GM23338 (cell line): ENCODE data around the gene DLL1. TPM values are rescaled to one million over a fixed set of nuclear protein-coding genes. Genes with fewer than 3 reads are reported as not detected.
A peak's percentile ranks its signal among the peaks of the same experiment; 100 is the strongest.

Experiments
- ATAC-seq: fragments of 200-7000 bp; cut with Tn5 transposase; 3 replicates; pipeline ENCODE4 v1.9.1; 2020
- DNase-seq: peaks from one replicate; pipeline ENCODE4 v3.0.0-alpha.2; 2015; ENCODE audit warnings: low spot score
- H2AFZ ChIP-seq: fragments of 200-600 bp; sonication (generic); 2 replicates; pipeline ENCODE4 v1.8.0; 2016; ENCODE audit warnings: antibody characterized with exemption, mild to moderate bottlenecking, moderate library complexity
- H3F3A ChIP-seq: fragments of 200-600 bp; sonication (generic); replicated peaks from 2 replicates; pipeline ENCODE4 v1.8.0; 2017; ENCODE audit warnings: antibody characterized with exemption, mixed run types, low read depth
- H3K27ac ChIP-seq: fragments of 200-600 bp; sonication (generic); 2 replicates; pipeline ENCODE4 v1.6.1; 2016; ENCODE audit warnings: low read depth
- H3K27me3 ChIP-seq: fragments of 200-600 bp; sonication (generic); 2 replicates; pipeline ENCODE4 v1.8.0; 2016; ENCODE audit warnings: mild to moderate bottlenecking, mixed run types, moderate library complexity; ENCODE audit not compliant: insufficient read depth
- H3K36me3 ChIP-seq: fragments of 200-600 bp; sonication (generic); 2 replicates; pipeline ENCODE4 v1.8.0; 2016; ENCODE audit warnings: mild to moderate bottlenecking; ENCODE audit not compliant: insufficient read depth
- H3K4me1 ChIP-seq: fragments of 200-600 bp; sonication (generic); 2 replicates; pipeline ENCODE4 v1.8.0; 2016; ENCODE audit warnings: mild to moderate bottlenecking, moderate library complexity; ENCODE audit not compliant: insufficient read depth
- H3K4me2 ChIP-seq: fragments of 200-600 bp; sonication (generic); 2 replicates; pipeline ENCODE4 v1.7.1; 2017; ENCODE audit warnings: mixed run types
- H3K4me3 ChIP-seq: fragments of 200-600 bp; sonication (generic); 2 replicates; pipeline ENCODE4 v1.6.1; 2016; ENCODE audit warnings: mixed run types
- H3K79me2 ChIP-seq: fragments of 200-600 bp; sonication (generic); replicated peaks from 2 replicates; pipeline ENCODE4 v1.8.0; 2017; ENCODE audit warnings: mild to moderate bottlenecking; ENCODE audit not compliant: insufficient read depth
- H3K9me2 ChIP-seq: fragments of 200-600 bp; sonication (generic); 2 replicates; pipeline ENCODE4 v1.8.0; 2017; ENCODE audit not compliant: insufficient read depth
- H4K20me1 ChIP-seq: fragments of 200-600 bp; sonication (generic); replicated peaks from 2 replicates; pipeline ENCODE4 v1.8.0; 2017; ENCODE audit warnings: mild to moderate bottlenecking; ENCODE audit not compliant: insufficient read depth
- H3K27ac Mint-ChIP-seq: 2 replicates; pipeline ENCODE4 v1.8.0; 2020; ENCODE audit warnings: inconsistent platforms, mild to moderate bottlenecking, moderate library complexity, mixed read lengths
- H3K27me3 Mint-ChIP-seq: 3 replicates; pipeline ENCODE4 v1.8.0; 2022; ENCODE audit warnings: low read depth, mild to moderate bottlenecking, moderate library complexity, mixed read lengths, inconsistent platforms; ENCODE audit not compliant: insufficient read depth, poor library complexity
- H3K36me3 Mint-ChIP-seq: 3 replicates; pipeline ENCODE4 v1.8.0; 2021; ENCODE audit warnings: low read depth, mild to moderate bottlenecking, inconsistent platforms, moderate library complexity, mixed read lengths
- H3K4me1 Mint-ChIP-seq: 3 replicates; pipeline ENCODE4 v1.8.0; 2020; ENCODE audit warnings: mild to moderate bottlenecking, inconsistent platforms, mixed read lengths
- H3K4me3 Mint-ChIP-seq: 3 replicates; pipeline ENCODE4 v1.8.0; 2021; ENCODE audit warnings: moderate library complexity, mild to moderate bottlenecking, inconsistent platforms, mixed read lengths
- H3K9me3 Mint-ChIP-seq: 3 replicates; pipeline ENCODE4 v1.8.0; 2020; ENCODE audit warnings: moderate library complexity, mild to moderate bottlenecking, inconsistent platforms, mixed read lengths
- CREB1 ChIP-seq: fragments of 250-450 bp; sonication (Bioruptor Pico); IDR thresholded peaks from 2 replicates; pipeline ENCODE4 v1.5.0; 2020; ENCODE audit warnings: low read depth, mild to moderate bottlenecking, moderate library complexity
- EZH2 ChIP-seq: fragments of 200-600 bp; sonication (generic); IDR thresholded peaks from one replicate; pipeline ENCODE4 v1.8.0; 2017; ENCODE audit warnings: antibody characterized with exemption, mild to moderate bottlenecking, low read depth; ENCODE audit not compliant: unreplicated experiment
- EZH2phosphoT487 ChIP-seq: fragments of 200-600 bp; sonication (generic); IDR thresholded peaks from one replicate; pipeline ENCODE4 v1.8.1; 2018; ENCODE audit warnings: antibody characterized with exemption; ENCODE audit not compliant: unreplicated experiment
- JUNB ChIP-seq: IDR thresholded peaks from one replicate; pipeline ENCODE4 v1.6.1; 2016; ENCODE audit warnings: antibody characterized with exemption; ENCODE audit not compliant: unreplicated experiment
- NANOG ChIP-seq: IDR thresholded peaks from 2 replicates; pipeline ENCODE4 v1.6.1; 2016; ENCODE audit warnings: antibody characterized with exemption, borderline replicate concordance
- POLR2AphosphoS5 ChIP-seq: IDR thresholded peaks from 2 replicates; pipeline ENCODE4 v1.6.1; 2016; ENCODE audit warnings: antibody characterized with exemption, low read depth
- REST ChIP-seq: IDR thresholded peaks from one replicate; pipeline ENCODE4 v1.6.1; 2018; ENCODE audit warnings: antibody characterized with exemption; ENCODE audit not compliant: unreplicated experiment
- STAT1 ChIP-seq: IDR thresholded peaks from one replicate; pipeline ENCODE4 v1.6.1; 2016; ENCODE audit warnings: antibody characterized with exemption; ENCODE audit not compliant: unreplicated experiment
- ZNF114 ChIP-seq: fragments of 250-450 bp; sonication (Bioruptor Pico); IDR thresholded peaks from 2 replicates; pipeline ENCODE4 v1.5.0; 2020; ENCODE audit warnings: mild to moderate bottlenecking, moderate library complexity
- ZNF331 ChIP-seq: fragments of 250-450 bp; sonication (Bioruptor Pico); IDR thresholded peaks from 2 replicates; pipeline ENCODE4 v1.5.0; 2020; ENCODE audit warnings: low read depth, mild to moderate bottlenecking, moderate library complexity
- ZNF462 ChIP-seq: fragments of 250-450 bp; sonication (Bioruptor Pico); IDR thresholded peaks from 2 replicates; pipeline ENCODE4 v1.5.0; 2020; ENCODE audit warnings: mild to moderate bottlenecking, moderate library complexity
- polyA plus RNA-seq: library from polyadenylated mRNA; unstranded; fragments of >200 nt; fragmentation: Nextera tagmentation; extraction: Ambion mirVana; gene quantifications from 2 replicates; pipeline ENCODE4 v1.2.1, GENCODE V29; 2016
- total RNA-seq: library from RNA; depleted of rRNA; stranded (reverse); fragments of >200 nt; shearing (Covaris generic); gene quantifications from 2 replicates; pipeline ENCODE4 v1.2.3, GENCODE V29; 2014
- TF ChIP-seq, protein P1 (sequence below): IDR thresholded peaks from 2 replicates; pipeline ENCODE4 v1.6.1; 2016; ENCODE audit warnings: antibody characterized with exemption
- TF ChIP-seq, protein P2 (sequence below), 2 experiments: fragments of 200-600 bp in 1 of 2; sonication (generic) in 1 of 2; conservative IDR thresholded peaks; 2 replicates each; pipeline versions ENCODE4 v1.5.1 to v1.6.1; 2016 to 2017; ENCODE audit warnings: antibody characterized with exemption in 2 of 2, low read depth in 2 of 2, mild to moderate bottlenecking in 2 of 2, moderate library complexity in 1 of 2

Gene DLL1
- total and polyA plus RNA-seq, 2 experiments from 2014 or later, result 2.2 to 4.6 TPM

- no peaks in the 10 kb centered on the region for H3F3A ChIP-seq
- no peak for TF ChIP-seq STAT1
- TF ChIP-seq CREB1, result no peak
- no peak for TF ChIP-seq ZNF114 (CRISPR knock-in tag)
- TF ChIP-seq POLR2AphosphoS5, result no peak
- no peak for TF ChIP-seq EZH2phosphoT487
- TF ChIP-seq EZH2, result no peak
- no peak for TF ChIP-seq REST
- TF ChIP-seq, protein P1, sequence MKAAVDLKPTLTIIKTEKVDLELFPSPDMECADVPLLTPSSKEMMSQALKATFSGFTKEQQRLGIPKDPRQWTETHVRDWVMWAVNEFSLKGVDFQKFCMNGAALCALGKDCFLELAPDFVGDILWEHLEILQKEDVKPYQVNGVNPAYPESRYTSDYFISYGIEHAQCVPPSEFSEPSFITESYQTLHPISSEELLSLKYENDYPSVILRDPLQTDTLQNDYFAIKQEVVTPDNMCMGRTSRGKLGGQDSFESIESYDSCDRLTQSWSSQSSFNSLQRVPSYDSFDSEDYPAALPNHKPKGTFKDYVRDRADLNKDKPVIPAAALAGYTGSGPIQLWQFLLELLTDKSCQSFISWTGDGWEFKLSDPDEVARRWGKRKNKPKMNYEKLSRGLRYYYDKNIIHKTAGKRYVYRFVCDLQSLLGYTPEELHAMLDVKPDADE, result no peak
- no peak for TF ChIP-seq JUNB
- no peak for TF ChIP-seq ZNF462 (CRISPR knock-in tag)
- TF ChIP-seq NANOG, result no peak
- TF ChIP-seq, protein P2, sequence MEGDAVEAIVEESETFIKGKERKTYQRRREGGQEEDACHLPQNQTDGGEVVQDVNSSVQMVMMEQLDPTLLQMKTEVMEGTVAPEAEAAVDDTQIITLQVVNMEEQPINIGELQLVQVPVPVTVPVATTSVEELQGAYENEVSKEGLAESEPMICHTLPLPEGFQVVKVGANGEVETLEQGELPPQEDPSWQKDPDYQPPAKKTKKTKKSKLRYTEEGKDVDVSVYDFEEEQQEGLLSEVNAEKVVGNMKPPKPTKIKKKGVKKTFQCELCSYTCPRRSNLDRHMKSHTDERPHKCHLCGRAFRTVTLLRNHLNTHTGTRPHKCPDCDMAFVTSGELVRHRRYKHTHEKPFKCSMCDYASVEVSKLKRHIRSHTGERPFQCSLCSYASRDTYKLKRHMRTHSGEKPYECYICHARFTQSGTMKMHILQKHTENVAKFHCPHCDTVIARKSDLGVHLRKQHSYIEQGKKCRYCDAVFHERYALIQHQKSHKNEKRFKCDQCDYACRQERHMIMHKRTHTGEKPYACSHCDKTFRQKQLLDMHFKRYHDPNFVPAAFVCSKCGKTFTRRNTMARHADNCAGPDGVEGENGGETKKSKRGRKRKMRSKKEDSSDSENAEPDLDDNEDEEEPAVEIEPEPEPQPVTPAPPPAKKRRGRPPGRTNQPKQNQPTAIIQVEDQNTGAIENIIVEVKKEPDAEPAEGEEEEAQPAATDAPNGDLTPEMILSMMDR (conservative IDR thresholded peaks at IDR 0.05; ENCODE audit: low read depth in 2 of 2), result no peak
- TF ChIP-seq ZNF331 (CRISPR knock-in tag), result no peak
Measured at GRCh38 chr6:170256641-170257040, 34.2 kb downstream of the DLL1 start.

More at GRCh38 chr6:170256641-170257040, 34.2 kb downstream of the DLL1 start:
- Histone ChIP-seq H3K9me2 (no peaks in the 10 kb centered on the region), H3K4me3 (no peak overlapping the region), H2AFZ (0 out of 2 replicates have a peak overlapping the region, but pooled peaks have one; percentile 33), H3K4me1 (no peaks in the 10 kb centered on the region), H3K27ac (no peak overlapping the region), H4K20me1 (no peaks in the 10 kb centered on the region), H3K36me3 (no peaks in the 10 kb centered on the region), H3K27me3 (no peaks in the 10 kb centered on the region), H3K79me2 (no peaks in the 10 kb centered on the region), H3K4me2 (no peak overlapping the region)
- Mint-ChIP-seq H3K9me3 (no peaks in the 10 kb centered on the region), H3K4me3 (no peak overlapping the region), H3K4me1 (no peaks in the 10 kb centered on the region), H3K27me3 (peaks cover 2% of the 10 kb centered on the region), H3K27ac (no peak overlapping the region), H3K36me3 (no peaks in the 10 kb centered on the region)
- ATAC-seq (no peak), DNase-seq (no peak)
